ENCODE data around the gene MAD1L1. TPM values are rescaled to one million over a fixed set of nuclear protein-coding genes. Genes with fewer than 3 reads are reported as not detected.

MAD1L1 gene
- total RNA-seq, 1 experiment from 2014 or later: 43.8 TPM

- H3K4me1 Mint-ChIP-seq: peaks cover 19% of the 10 kb centered on the region
- H3K27me3 Mint-ChIP-seq (ENCODE audit: low read depth): peaks cover 2% of the 10 kb centered on the region; the same call in 1 of the 2 replicates
- H3K36me3 Mint-ChIP-seq: peaks cover 12% of the 10 kb centered on the region
- peak overlapping the region; percentile 89 for H3K27ac Mint-ChIP-seq
- no peak overlapping the region for H3K4me3 Mint-ChIP-seq
- POLR2A ChIA-PET: no interaction called here
- TF ChIP-seq ZNF138 (CRISPR knock-in tag; conservative IDR thresholded peaks at IDR 0.05) (no peak), USF2 (CRISPR knock-in tag; IDR thresholded peaks at IDR 0.05) (no peak), ZNF423 (CRISPR knock-in tag; IDR thresholded peaks at IDR 0.05) (no peak), ATF3 (CRISPR knock-in tag; conservative IDR thresholded peaks at IDR 0.05) (no peak), KAT7 (CRISPR knock-in tag; IDR thresholded peaks at IDR 0.05; ENCODE audit: borderline replicate concordance) (no peak)
- H3K9me3 Mint-ChIP-seq: peaks cover 10% of the 10 kb centered on the region
- ATAC-seq: no peak
- CTCF ChIA-PET: no interaction called here
- no peak for DNase-seq (ENCODE audit: low spot score)
Measured at GRCh38 chr7:1942941-1943289, 289.8 kb downstream of the MAD1L1 start.

- H3K4me3 Mint-ChIP-seq: no peak overlapping the region
- peak overlapping the region; percentile 89 for H3K27ac Mint-ChIP-seq
- H3K4me1 Mint-ChIP-seq: peaks cover 19% of the 10 kb centered on the region
- ChIA-PET POLR2A (no interaction called here), CTCF (no interaction called here)
- H3K36me3 Mint-ChIP-seq: peaks cover 12% of the 10 kb centered on the region
- DNase-seq (ENCODE audit: low spot score) (no peak), ATAC-seq (no peak)
- TF ChIP-seq GABPB1 (CRISPR knock-in tag; IDR thresholded peaks at IDR 0.05): no peak
- no peak for TF ChIP-seq SP1 (CRISPR knock-in tag; conservative IDR thresholded peaks at IDR 0.05)
- no peak for TF ChIP-seq ERG (CRISPR knock-in tag; IDR thresholded peaks at IDR 0.05)
- no peak for TF ChIP-seq CREB1 (CRISPR knock-in tag; IDR thresholded peaks at IDR 0.05)
- no peak for TF ChIP-seq SOX15 (CRISPR knock-in tag; IDR thresholded peaks at IDR 0.05)
- TF ChIP-seq PRDM15 (CRISPR knock-in tag; IDR thresholded peaks at IDR 0.05): no peak
- TF ChIP-seq PRRX2 (CRISPR knock-in tag; IDR thresholded peaks at IDR 0.05): no peak
- no peak for TF ChIP-seq ZNF425 (CRISPR knock-in tag; conservative IDR thresholded peaks at IDR 0.05)
- TF ChIP-seq ETV6 (CRISPR knock-in tag; IDR thresholded peaks at IDR 0.05): no peak
- TF ChIP-seq CTCF (IDR thresholded peaks at IDR 0.05): no peak
- TF ChIP-seq JAZF1 (CRISPR knock-in tag; IDR thresholded peaks at IDR 0.05): no peak
- no peak for TF ChIP-seq CBFB (CRISPR knock-in tag; IDR thresholded peaks at IDR 0.05; ENCODE audit: low read depth)
- no peak for TF ChIP-seq ZNF281 (CRISPR knock-in tag; IDR thresholded peaks at IDR 0.05)
- TF ChIP-seq ATF2 (CRISPR knock-in tag; IDR thresholded peaks at IDR 0.05; ENCODE audit: borderline replicate concordance, low read depth): no peak
- peaks cover 2% of the 10 kb centered on the region; the same call in 1 of the 2 replicates for H3K27me3 Mint-ChIP-seq (ENCODE audit: low read depth)
- peaks cover 10% of the 10 kb centered on the region for H3K9me3 Mint-ChIP-seq
Measured at GRCh38 chr7:1942243-1942940, 290.4 kb downstream of the MAD1L1 start.
